Omental fat pad (tissue), 4 donors: ENCODE results near the gene CBLL1. TPM values are rescaled to one million over a fixed set of nuclear protein-coding genes. Genes with fewer than 3 reads are reported as not detected.

Experiments
- ATAC-seq: fragments of 150-250 bp; one replicate; pipeline ENCODE4 v1.9.1; 2016; ENCODE audit warnings: mild to moderate bottlenecking, moderate library complexity; ENCODE audit not compliant: low FRiP score
- DNase-seq: peaks from one replicate; pipeline ENCODE4 v3.0.0-alpha.2; 2019; ENCODE audit warnings: low spot score
- total RNA-seq, 4 donors: library from RNA; depleted of rRNA; stranded (reverse); fragments of >200 nt; gene quantifications; one replicate each; pipeline ENCODE4 v1.1.0, GENCODE V29; 2016
- TF ChIP-seq, protein P1 (sequence below), 3 donors: fragments of 450-650 bp; IDR thresholded peaks; one replicate each; pipeline ENCODE4 v1.5.1; 2016 to 2017; ENCODE audit warnings: antibody characterized with exemption in 3 of 3, mild to moderate bottlenecking in 3 of 3, moderate library complexity in 2 of 3

The CBLL1 gene
- total RNA-seq, 4 donors from 2014 or later, result 24.8 to 36.9 (median 30.0) TPM

DNA sequence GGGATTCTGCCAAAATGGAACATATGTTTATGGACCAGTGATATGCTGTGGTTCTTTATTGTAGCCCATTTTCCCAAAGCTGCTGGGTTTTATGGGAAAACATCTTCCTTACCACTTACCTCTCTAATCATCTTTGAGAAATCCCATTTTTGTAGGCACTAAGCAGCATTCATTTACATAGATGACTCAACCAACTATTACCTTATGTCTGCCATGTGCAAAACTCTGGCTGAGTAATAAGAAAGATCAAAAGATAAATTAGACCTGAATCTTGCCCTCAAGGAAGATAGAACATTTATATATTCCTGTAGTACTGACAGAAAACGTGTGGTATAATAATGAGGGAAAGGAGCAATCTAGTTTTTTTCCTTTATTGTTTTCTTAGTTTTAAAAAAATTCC, 24.3 kb downstream of the CBLL1 start:
- DNase-seq (no peak), ATAC-seq (no peak)
- TF ChIP-seq, protein P1, sequence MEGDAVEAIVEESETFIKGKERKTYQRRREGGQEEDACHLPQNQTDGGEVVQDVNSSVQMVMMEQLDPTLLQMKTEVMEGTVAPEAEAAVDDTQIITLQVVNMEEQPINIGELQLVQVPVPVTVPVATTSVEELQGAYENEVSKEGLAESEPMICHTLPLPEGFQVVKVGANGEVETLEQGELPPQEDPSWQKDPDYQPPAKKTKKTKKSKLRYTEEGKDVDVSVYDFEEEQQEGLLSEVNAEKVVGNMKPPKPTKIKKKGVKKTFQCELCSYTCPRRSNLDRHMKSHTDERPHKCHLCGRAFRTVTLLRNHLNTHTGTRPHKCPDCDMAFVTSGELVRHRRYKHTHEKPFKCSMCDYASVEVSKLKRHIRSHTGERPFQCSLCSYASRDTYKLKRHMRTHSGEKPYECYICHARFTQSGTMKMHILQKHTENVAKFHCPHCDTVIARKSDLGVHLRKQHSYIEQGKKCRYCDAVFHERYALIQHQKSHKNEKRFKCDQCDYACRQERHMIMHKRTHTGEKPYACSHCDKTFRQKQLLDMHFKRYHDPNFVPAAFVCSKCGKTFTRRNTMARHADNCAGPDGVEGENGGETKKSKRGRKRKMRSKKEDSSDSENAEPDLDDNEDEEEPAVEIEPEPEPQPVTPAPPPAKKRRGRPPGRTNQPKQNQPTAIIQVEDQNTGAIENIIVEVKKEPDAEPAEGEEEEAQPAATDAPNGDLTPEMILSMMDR (IDR thresholded peaks at IDR 0.05), result no peak

DNA sequence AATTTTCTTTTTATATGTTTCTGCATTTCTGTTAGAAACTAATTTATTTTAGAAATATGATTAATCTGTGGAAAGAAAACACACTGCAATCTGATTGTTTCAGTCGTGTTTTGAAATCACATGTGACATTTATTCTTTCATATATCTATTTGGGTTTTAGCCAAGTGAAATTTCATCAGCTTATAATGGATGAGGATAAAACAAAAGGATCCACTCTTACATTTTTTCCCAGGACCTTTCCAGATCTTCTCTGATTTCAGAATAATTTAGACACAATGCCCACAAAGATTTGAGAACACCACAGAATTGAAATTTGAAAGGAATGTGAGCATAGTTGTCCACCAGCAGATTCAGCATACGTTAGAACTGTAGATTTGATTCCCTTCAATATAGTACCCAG, 29.1 kb downstream of the CBLL1 start:
- TF ChIP-seq, protein P1 (IDR thresholded peaks at IDR 0.05), result no peak
- DNase-seq (no peak), ATAC-seq (no peak)

DNA sequence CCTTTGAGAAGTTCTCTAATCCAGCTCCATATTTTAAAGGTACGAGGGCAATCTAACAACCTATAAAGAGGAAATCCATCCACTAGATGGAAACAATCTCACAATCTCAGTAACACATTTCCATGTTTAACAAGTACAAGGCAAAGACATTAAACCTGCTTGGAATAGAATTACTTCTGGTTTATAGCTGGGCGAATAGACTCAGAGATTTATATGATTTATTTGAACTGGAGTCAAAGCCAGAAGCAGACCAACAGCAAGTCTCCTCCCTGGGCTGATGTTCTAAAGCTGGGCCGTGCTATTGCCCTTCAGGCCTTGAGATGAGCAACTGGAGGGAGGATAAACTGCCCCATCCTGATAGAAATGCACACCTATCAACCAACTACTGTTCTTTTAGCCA, 33.8 kb downstream of the CBLL1 start:
- DNase-seq (no peak), ATAC-seq (no peak)
- TF ChIP-seq, protein P1 (IDR thresholded peaks at IDR 0.05), result no peak

DNA sequence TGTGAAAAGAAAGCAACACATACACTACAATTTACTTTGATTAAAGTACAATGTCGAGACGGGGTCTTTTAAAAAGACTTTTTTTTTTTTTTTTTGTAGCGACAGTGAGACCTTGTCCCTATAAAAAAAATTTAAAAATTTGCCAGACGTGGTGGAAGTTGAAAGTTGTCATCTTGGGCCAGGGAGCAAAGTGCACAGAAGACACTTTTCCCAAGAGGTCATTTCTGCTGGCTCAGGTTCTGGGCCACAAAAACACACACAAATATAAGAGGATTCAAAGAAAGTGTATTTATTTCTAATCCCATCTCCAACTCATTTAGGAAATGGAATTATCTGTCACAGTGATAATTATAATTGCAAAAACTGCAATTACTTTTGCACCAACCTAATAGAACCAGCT, 34.3 kb downstream of the CBLL1 start:
- ATAC-seq, result no peak
- TF ChIP-seq, protein P1 (IDR thresholded peaks at IDR 0.05), result no peak

DNA sequence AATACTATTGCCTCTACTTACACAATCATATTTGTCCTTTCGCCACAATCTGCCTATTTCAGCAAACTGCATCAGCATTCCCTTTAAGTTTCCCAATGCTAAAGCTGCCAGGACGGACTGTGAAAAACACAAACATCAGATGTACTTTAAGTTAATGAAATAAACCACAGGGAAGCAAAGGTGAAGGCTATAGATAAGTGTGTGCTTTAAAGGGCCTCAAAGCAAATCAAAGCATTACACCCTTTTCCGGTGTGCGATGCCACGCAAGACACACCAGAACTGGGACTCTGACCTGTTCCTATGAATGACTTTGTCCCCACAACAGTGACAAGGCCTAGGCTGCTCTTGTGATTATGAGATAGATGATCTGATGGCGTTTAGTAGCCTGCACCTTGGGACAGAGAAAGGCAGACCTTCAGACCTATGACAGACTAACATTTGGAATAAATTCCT, 35.7 kb downstream of the CBLL1 start:
- DNase-seq (no peak), ATAC-seq (no peak)
- TF ChIP-seq, protein P1 (IDR thresholded peaks at IDR 0.05), result no peak

More for the DNA sequence above, 34.3 kb downstream of the CBLL1 start:
- DNase-seq, result no peak

DNA sequence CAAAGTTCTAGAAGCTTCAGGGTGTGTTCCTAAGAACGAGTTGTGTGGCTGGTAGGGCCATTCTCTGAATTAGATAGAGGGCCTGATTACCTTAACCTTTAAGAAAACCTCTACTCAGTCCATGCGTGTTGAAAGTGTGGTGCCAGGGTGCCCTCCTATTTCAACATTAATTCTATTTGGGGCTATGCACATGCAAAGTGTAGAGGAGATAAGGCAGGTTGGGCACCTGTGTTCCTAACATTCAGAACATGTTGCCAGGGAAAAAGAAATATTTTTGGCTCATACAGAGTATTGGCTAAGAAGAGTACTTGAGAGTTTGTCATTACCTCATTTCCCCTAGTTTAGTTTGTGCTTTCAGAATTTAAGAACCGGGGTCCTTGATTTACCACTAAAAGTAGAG, 38.4 kb downstream of the CBLL1 start:
- ATAC-seq, result no peak
- TF ChIP-seq, protein P1 (IDR thresholded peaks at IDR 0.05), result no peak
- DNase-seq, result no peak

DNA sequence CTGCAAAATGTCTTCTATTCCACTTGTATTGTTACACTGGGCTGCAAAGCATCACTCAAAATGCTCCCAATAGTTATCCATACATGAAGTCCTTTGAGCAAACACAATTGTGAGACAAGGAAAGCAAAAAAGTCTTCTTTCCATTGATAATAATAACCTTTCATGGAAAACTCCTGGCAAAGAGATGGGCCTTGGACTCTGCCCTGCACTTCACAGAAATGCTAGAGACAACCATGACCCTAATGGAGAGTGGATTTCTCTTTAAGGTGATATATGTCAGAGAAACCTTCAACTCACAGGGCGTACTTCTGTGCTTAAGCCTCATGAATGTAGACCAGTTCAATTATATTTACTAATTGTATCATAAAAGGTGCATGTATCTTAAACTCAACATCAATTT, 39.7 kb downstream of the CBLL1 start:
- DNase-seq (no peak), ATAC-seq (no peak)
- TF ChIP-seq, protein P1 (IDR thresholded peaks at IDR 0.05), result no peak
